Neural progenitor cell (in vitro differentiated cells): Measurements from ENCODE around the gene CSN2.

Experiments used
- CTCF ChIP-seq: fragments of 200-600 bp; sonication (generic); IDR thresholded peaks from 2 replicates; pipeline ENCODE4 v1.5.1; 2017; ENCODE audit warnings: antibody characterized with exemption, mild to moderate bottlenecking
- EZH2 ChIP-seq: fragments of 200-600 bp; sonication (generic); IDR thresholded peaks from 2 replicates; pipeline ENCODE4 v1.6.1; 2017; ENCODE audit warnings: antibody characterized with exemption, mild to moderate bottlenecking, moderate library complexity
- EZH2phosphoT487 ChIP-seq: fragments of 200-600 bp; sonication (generic); IDR thresholded peaks from 2 replicates; pipeline ENCODE4 v1.6.1; 2017; ENCODE audit warnings: antibody characterized with exemption

- TF ChIP-seq CTCF (no peak), EZH2 (no peak), EZH2phosphoT487 (no peak)
Measured at GRCh38 chr4:69970071-69970470, 4.5 kb upstream of the CSN2 start.
